SU-DHL-6 (cell line): ENCODE results near the gene PSME2.

Experiments used
- H2AFZ ChIP-seq: fragments of 200-600 bp; sonication (generic); 2 replicates; pipeline ENCODE4 v1.6.1; 2014; ENCODE audit warnings: low read depth, mild to moderate bottlenecking, moderate library complexity, mixed read lengths, antibody characterized with exemption, low read length; ENCODE audit not compliant: severe bottlenecking
- H3F3A ChIP-seq: fragments of 200-600 bp; shearing (Covaris generic); 2 replicates; pipeline ENCODE4 v1.6.0; 2016; ENCODE audit warnings: antibody characterized with exemption, mild to moderate bottlenecking; ENCODE audit not compliant: insufficient read depth
- H3K27ac ChIP-seq: fragments of 200-600 bp; sonication (generic); 2 replicates; pipeline ENCODE4 v1.5.1; 2016; ENCODE audit warnings: low read depth, mild to moderate bottlenecking, low read length, moderate library complexity, mixed read lengths
- H3K27me3 ChIP-seq: fragments of 200-600 bp; sonication (generic), shearing (Covaris generic); 2 replicates; pipeline ENCODE4 v1.6.0; 2014; ENCODE audit warnings: mild to moderate bottlenecking, low read length
- H3K36me3 ChIP-seq: fragments of 200-600 bp; sonication (generic); 2 replicates; pipeline ENCODE4 v1.6.1; 2014; ENCODE audit warnings: mild to moderate bottlenecking, low read length, mixed read lengths
- H3K4me2 ChIP-seq: fragments of 300-600, 200-600 bp; shearing (Covaris generic), sonication (generic); 2 replicates; pipeline ENCODE4 v1.6.0; 2014; ENCODE audit warnings: low read length, low read depth, mild to moderate bottlenecking; ENCODE audit not compliant: poor library complexity, severe bottlenecking
- H3K4me3 ChIP-seq: fragments of 200-600 bp; sonication (generic); 2 replicates; pipeline ENCODE4 v1.5.1; 2014; ENCODE audit warnings: antibody characterized with exemption, low read length, mild to moderate bottlenecking, mixed read lengths; ENCODE audit not compliant: insufficient read depth, poor library complexity, severe bottlenecking
- H3K79me2 ChIP-seq: fragments of 200-600 bp; sonication (generic); 2 replicates; pipeline ENCODE4 v1.6.1; 2014; ENCODE audit warnings: mild to moderate bottlenecking, low read length, moderate library complexity; ENCODE audit not compliant: insufficient read depth
- H3K9ac ChIP-seq: fragments of 200-600 bp; sonication (generic); 2 replicates; pipeline ENCODE4 v1.7.0; 2014; ENCODE audit warnings: mild to moderate bottlenecking, low read length
- H3K9me2 ChIP-seq: fragments of 200-600 bp; sonication (generic); replicated peaks from 2 replicates; pipeline ENCODE4 v1.6.1; 2014; ENCODE audit warnings: low read length; ENCODE audit not compliant: insufficient read depth
- H3K9me3 ChIP-seq: fragments of 200-600 bp; sonication (generic); 2 replicates; pipeline ENCODE4 v1.6.1; 2014; ENCODE audit warnings: low read length, mixed read lengths; ENCODE audit not compliant: insufficient read depth
- H4K20me1 ChIP-seq: fragments of 200-600 bp; sonication (generic); 2 replicates; pipeline ENCODE4 v1.6.1; 2014; ENCODE audit warnings: low read depth, mild to moderate bottlenecking, antibody characterized with exemption, low read length, moderate library complexity, mixed read lengths
- CTCF ChIP-seq: fragments of 200-600 bp; sonication (generic); IDR thresholded peaks from one replicate; pipeline ENCODE4 v1.5.1; 2017; ENCODE audit warnings: antibody characterized with exemption, mild to moderate bottlenecking, low read length, moderate library complexity; ENCODE audit not compliant: insufficient read depth, poor library complexity, severe bottlenecking
- EZH2phosphoT487 ChIP-seq: fragments of 200-600 bp; sonication (generic), shearing (Covaris generic); conservative IDR thresholded peaks from 2 replicates; pipeline ENCODE4 v1.6.1; 2018; ENCODE audit warnings: mild to moderate bottlenecking, antibody characterized with exemption, low read length, moderate library complexity, mixed read lengths

The PSME2 gene

GRCh38 chr14:24093901-24094840, 52.2 kb downstream of the PSME2 start, which contains the start of gene PCK2:
Gene PCK2, plus strand, starts transcription at chr14:24094311. Its CDS starts 95 bp downstream, at chr14:24094406.
- H2AFZ ChIP-seq, result peak within 1 kb of the TSS; percentile 43
- TF ChIP-seq EZH2phosphoT487, result no peak
- no peak for TF ChIP-seq CTCF
- peak within 1 kb of the TSS; percentile 84 for H3K27ac ChIP-seq

More at GRCh38 chr14:24093901-24094840, 52.2 kb downstream of the PSME2 start, which contains the start of gene PCK2:
- H3K4me3 ChIP-seq, result peak within 1 kb of the TSS; percentile 92
- H3F3A ChIP-seq, result peaks cover 19% of the 10 kb centered on the region
- H3K9me2 ChIP-seq, result no peaks in the 10 kb centered on the region
- H3K79me2 ChIP-seq, result peaks cover 8% of the 10 kb centered on the region; the same call in 1 of the 2 replicates
- H3K36me3 ChIP-seq, result no peaks in the 10 kb centered on the region
- peak within 1 kb of the TSS; percentile 87 for H3K4me2 ChIP-seq
- no peaks in the 10 kb centered on the region for H3K27me3 ChIP-seq
- H3K9ac ChIP-seq, result peak within 1 kb of the TSS; percentile 96
- no peaks in the 10 kb centered on the region for H3K9me3 ChIP-seq
- H4K20me1 ChIP-seq, result no peaks in the 10 kb centered on the region
